HG03565 (cell line): Measurements from ENCODE around the gene CORO7.
"Not testable (repeated sequence)": the region's sequence is repeated elsewhere in the genome, so short reads cannot be mapped to it uniquely, and the experiment has no call there.

Experiments used
- ATAC-seq: cut with Tn5 transposase; IDR thresholded peaks from one replicate; pipeline ENCODE4 v1.9.1; 2021; ENCODE audit warnings: mild to moderate bottlenecking, moderate library complexity; ENCODE audit not compliant: unreplicated experiment

CORO7 gene

GRCh38 chr16:4358831-4359561 lies 57.4 kb downstream of the CORO7 start:
- no peak for ATAC-seq

GRCh38 chr16:4358236-4358635 lies 58.2 kb downstream of the CORO7 start:
- ATAC-seq = no peak

- ATAC-seq = no peak
Measured at GRCh38 chr16:4356820-4357219, 59.6 kb downstream of the CORO7 start.

GRCh38 chr16:4354512-4355409 lies 61.6 kb downstream of the CORO7 start:
- no peak for ATAC-seq

GRCh38 chr16:4353675-4354074 lies 62.7 kb downstream of the CORO7 start:
- no peak for ATAC-seq

- no peak for ATAC-seq
Measured at GRCh38 chr16:4352843-4353242, 63.6 kb downstream of the CORO7 start.

GRCh38 chr16:4351880-4352279 lies 64.5 kb downstream of the CORO7 start:
- no peak for ATAC-seq

- ATAC-seq = peak; percentile 81
Measured at GRCh38 chr16:4350787-4351659, 65.4 kb downstream of the CORO7 start, which contains the start of gene PAM16. Gene PAM16 (minus strand): TSS chr16:4351321. CDS start chr16:4351234, 87 bp downstream.

GRCh38 chr16:4350365-4350786 lies 66.0 kb downstream of the CORO7 start:
- ATAC-seq = no peak

GRCh38 chr16:4349332-4349731 lies 67.1 kb downstream of the CORO7 start:
- no peak for ATAC-seq

- no peak for ATAC-seq
Measured at GRCh38 chr16:4347765-4348509, 68.5 kb downstream of the CORO7 start.

- no peak for ATAC-seq
Measured at GRCh38 chr16:4347010-4347409, 69.4 kb downstream of the CORO7 start.

GRCh38 chr16:4345836-4346781 lies 70.3 kb downstream of the CORO7 start:
- no peak for ATAC-seq

- ATAC-seq = no peak
Measured at GRCh38 chr16:4344983-4345835, 71.2 kb downstream of the CORO7 start.

- not testable (repeated sequence) for ATAC-seq
Measured at GRCh38 chr16:4344300-4344982, 72.0 kb downstream of the CORO7 start.

GRCh38 chr16:4342866-4343744 lies 73.3 kb downstream of the CORO7 start:
- ATAC-seq = no peak

GRCh38 chr16:4341250-4341649 lies 75.1 kb downstream of the CORO7 start:
- ATAC-seq = no peak
